Psoas muscle (tissue), 8 donors: ENCODE data around the gene MAP3K2. TPM values are rescaled to one million over a fixed set of nuclear protein-coding genes. Genes with fewer than 3 reads are reported as not detected.
A peak's percentile ranks its signal among the peaks of the same experiment; 100 is the strongest.
"Not testable (repeated sequence)": the region's sequence is repeated elsewhere in the genome, so short reads cannot be mapped to it uniquely, and the experiment has no call there.

Experiments used
- ATAC-seq, 4 donors: fragments of 200-7000 bp; cut with Tn5 transposase; one replicate each; pipeline ENCODE4 v1.9.1; 2020; ENCODE audit warnings: moderate library complexity in 3 of 4, mild to moderate bottlenecking in 2 of 4
- DNase-seq, 2 donors: peaks; one replicate each; pipeline ENCODE4 v3.0.0-alpha.2; 2020
- H3K27ac ChIP-seq: fragments of 200-600 bp; one replicate; pipeline ENCODE4 v1.8.0; 2022
- H3K27me3 ChIP-seq, 3 donors: fragments of 200-600 bp in 1 of 3; one replicate each; pipeline versions ENCODE4 v1.6.1 to v1.8.0; 2013 to 2022; ENCODE audit warnings: low read length in 2 of 3, mild to moderate bottlenecking in 2 of 3, moderate library complexity in 1 of 3; ENCODE audit not compliant: insufficient read depth in 3 of 3
- H3K36me3 ChIP-seq, 2 donors: fragments of 200-600 bp in 1 of 2; one replicate each; pipeline versions ENCODE4 v1.6.1 to v1.8.0; 2013 to 2022; ENCODE audit warnings: low read depth in 1 of 2, mild to moderate bottlenecking in 1 of 2, moderate library complexity in 1 of 2; ENCODE audit not compliant: insufficient read depth in 1 of 2
- H3K4me1 ChIP-seq: fragments of 200-600 bp; one replicate; pipeline ENCODE4 v1.8.0; 2022
- H3K4me3 ChIP-seq: fragments of 200-600 bp; one replicate; pipeline ENCODE4 v1.8.0; 2022; ENCODE audit warnings: mild to moderate bottlenecking
- H3K9me3 ChIP-seq: fragments of 200-600 bp; one replicate; pipeline ENCODE4 v1.8.0; 2022
- WGBS, 3 donors: extraction: QIAGEN DNeasy Blood & Tissue Kit; methylation state at CpG; one replicate each; pipeline versions ENCODE4 v1.1.6 to v1.1.7; 2013; 5-methylcytosine and 5-hydroxymethylcytosine counted together
- intact Hi-C, 2 donors: fragments of 100-400 bp; cut with DNase I; formaldehyde crosslinking; loops; one replicate each; pipeline versions ENCODE4 v1.11.0 to v1.14.2; 2022
- polyA plus RNA-seq, 3 donors: library from polyadenylated mRNA; stranded (reverse); fragments of 200-250 nt; gene quantifications; one replicate each; pipeline ENCODE4 v1.2.3, GENCODE V29; 2013
- total RNA-seq, 4 donors: library from RNA; stranded (reverse); fragmentation: NEBNext Ultra II Directional in 2 of 4; extraction: Animal tissue kit (Norgen Biotek cat#: 25700) in 2 of 4; gene quantifications; one replicate each; pipeline versions ENCODE4 v1.2.1 to v1.2.4, GENCODE V29; 2021 to 2023
- TF ChIP-seq, protein P1 (sequence below): fragments of 200-600 bp; IDR thresholded peaks from one replicate; pipeline ENCODE4 v1.8.0; 2022; ENCODE audit warnings: antibody characterized with exemption
- donor health status: healthy with polysubstance abuse.
- donor health status: DM: no; HTN: no; CAD: no; lungs with moderate emphysema.
- donor health status: Bipolar disorder and iron deficiency.
- donor health status: healthy.
- donor health status: DM: yes; HTN: yes; CAD: no.
- donor health status: DM: no; HTN: no; CAD: no.
- donor health status: DM: no; HTN: no; CAD: no.
- donor health status: DM: yes; HTN: yes; CAD: no.

MAP3K2 gene
- total and polyA plus RNA-seq, 7 donors: 4.2 to 37.1 (median 25.9) TPM

DNA sequence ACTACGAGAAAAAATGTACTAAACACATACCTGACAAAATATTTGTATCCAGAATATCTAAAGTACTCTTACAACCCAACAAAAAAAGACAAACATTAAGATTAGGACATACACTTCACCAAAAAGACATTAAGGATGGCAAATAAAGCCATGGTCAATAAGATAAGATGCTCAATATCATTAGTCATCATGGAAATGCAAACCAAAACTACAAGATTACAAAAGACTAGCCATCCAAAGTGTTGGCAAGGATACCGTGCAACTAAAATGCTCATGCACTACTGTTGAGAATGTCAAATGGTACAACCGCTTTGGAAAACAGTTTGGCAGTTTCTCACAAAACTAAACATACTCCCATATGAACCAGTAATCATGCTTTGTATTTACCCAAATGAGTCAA is 29.7 kb downstream of the MAP3K2 start:
- WGBS, 3 donors: 69 to 92% (median 76%) methylated on average over 3 of the region's 3 CpGs
- ATAC-seq (no peak), DNase-seq (no peak)
- Histone ChIP-seq H3K9me3 (no peaks in the 10 kb centered on the region), H3K27ac (no peak overlapping the region), H3K27me3 (no peaks in the 10 kb centered on the region), H3K4me3 (no peak overlapping the region), H3K4me1 (peaks cover 52% of the 10 kb centered on the region), H3K36me3 (no peaks in the 10 kb centered on the region)
- TF ChIP-seq, protein P1, sequence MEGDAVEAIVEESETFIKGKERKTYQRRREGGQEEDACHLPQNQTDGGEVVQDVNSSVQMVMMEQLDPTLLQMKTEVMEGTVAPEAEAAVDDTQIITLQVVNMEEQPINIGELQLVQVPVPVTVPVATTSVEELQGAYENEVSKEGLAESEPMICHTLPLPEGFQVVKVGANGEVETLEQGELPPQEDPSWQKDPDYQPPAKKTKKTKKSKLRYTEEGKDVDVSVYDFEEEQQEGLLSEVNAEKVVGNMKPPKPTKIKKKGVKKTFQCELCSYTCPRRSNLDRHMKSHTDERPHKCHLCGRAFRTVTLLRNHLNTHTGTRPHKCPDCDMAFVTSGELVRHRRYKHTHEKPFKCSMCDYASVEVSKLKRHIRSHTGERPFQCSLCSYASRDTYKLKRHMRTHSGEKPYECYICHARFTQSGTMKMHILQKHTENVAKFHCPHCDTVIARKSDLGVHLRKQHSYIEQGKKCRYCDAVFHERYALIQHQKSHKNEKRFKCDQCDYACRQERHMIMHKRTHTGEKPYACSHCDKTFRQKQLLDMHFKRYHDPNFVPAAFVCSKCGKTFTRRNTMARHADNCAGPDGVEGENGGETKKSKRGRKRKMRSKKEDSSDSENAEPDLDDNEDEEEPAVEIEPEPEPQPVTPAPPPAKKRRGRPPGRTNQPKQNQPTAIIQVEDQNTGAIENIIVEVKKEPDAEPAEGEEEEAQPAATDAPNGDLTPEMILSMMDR: no peak
- intact Hi-C loops: loop anchor here (5.0 kb wide), 1 partner anchor 59 kb away; the partner anchor contains the start of gene PROC (in 2 of the 2)

DNA sequence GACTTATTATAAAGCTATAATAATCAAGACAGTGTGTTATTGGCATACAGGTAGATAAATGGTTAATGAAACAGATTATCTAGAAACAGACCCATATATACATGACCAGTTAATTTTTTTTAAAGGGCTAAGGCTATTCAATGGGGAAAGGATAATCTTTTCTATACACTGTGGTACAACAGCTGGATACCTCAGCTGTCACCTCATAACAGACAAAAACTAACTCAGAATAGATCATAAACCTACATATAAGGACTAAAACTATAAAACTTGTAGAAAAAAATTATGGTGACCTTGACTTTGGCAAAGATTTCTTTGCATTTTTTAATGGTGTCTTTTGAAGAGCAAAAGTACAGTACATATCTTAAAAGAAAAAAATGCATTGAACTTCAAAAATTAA is 30.2 kb downstream of the MAP3K2 start:
- Histone ChIP-seq H3K9me3 (no peaks in the 10 kb centered on the region), H3K4me3 (no peak overlapping the region), H3K36me3 (no peaks in the 10 kb centered on the region), H3K4me1 (peaks cover 48% of the 10 kb centered on the region), H3K27me3 (no peaks in the 10 kb centered on the region), H3K27ac (no peak overlapping the region)
- no peak for DNase-seq
- TF ChIP-seq, protein P1: no peak
- intact Hi-C loops: loop anchor here (5.0 kb wide), 1 partner anchor 60 kb away; the partner anchor contains the start of gene PROC (in 2 of the 2)
- ATAC-seq: no peak

DNA sequence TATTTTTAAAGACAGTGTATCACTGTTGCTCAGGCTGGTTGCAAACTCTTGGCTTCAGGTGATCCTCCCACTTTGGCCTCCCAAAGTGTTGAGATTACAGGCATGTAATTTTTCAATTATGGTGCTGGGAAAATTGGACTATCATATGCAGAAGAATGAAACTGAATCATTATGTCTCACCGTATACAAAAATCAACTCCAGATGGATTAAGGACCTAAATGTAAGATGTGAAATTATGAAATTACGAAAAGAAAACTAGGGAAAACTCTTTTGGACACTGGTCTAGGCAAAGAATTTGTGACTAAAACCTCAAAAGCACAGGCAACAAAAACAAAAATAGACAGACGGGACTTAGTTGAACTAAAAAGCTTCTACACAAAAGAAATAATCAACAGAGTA is 31.2 kb downstream of the MAP3K2 start:
- no peak overlapping the region for H3K4me3 ChIP-seq
- H3K9me3 ChIP-seq: no peaks in the 10 kb centered on the region
- no peaks in the 10 kb centered on the region for H3K36me3 ChIP-seq
- intact Hi-C loops: loop anchor here (5.0 kb wide), 1 partner anchor 61 kb away; the partner anchor contains the start of gene PROC (in 2 of the 2)
- no peak overlapping the region for H3K27ac ChIP-seq
- 93 to 96% (median 96%) methylated on average over 3 of the region's 3 CpGs for WGBS, 3 donors
- no peaks in the 10 kb centered on the region for H3K27me3 ChIP-seq
- ATAC-seq: no peak
- no peak for DNase-seq
- TF ChIP-seq, protein P1: no peak
- H3K4me1 ChIP-seq: peaks cover 38% of the 10 kb centered on the region

GRCh38 chr2:127355407-127356008 is 32.3 kb downstream of the MAP3K2 start:
- no peaks in the 10 kb centered on the region for H3K27me3 ChIP-seq
- H3K27ac ChIP-seq: no peak overlapping the region
- TF ChIP-seq, protein P1: peak; percentile 56
- WGBS, 3 donors: 73 to 78% (median 76%) methylated on average over 4 of the region's 4 CpGs
- no peak overlapping the region for H3K4me3 ChIP-seq
- no peaks in the 10 kb centered on the region for H3K36me3 ChIP-seq
- peaks cover 31% of the 10 kb centered on the region for H3K4me1 ChIP-seq
- no peaks in the 10 kb centered on the region for H3K9me3 ChIP-seq
- ATAC-seq (peak in 3 of 4 donors; percentile 47 to 70 (median 68)), DNase-seq (no peak)
- intact Hi-C loops: loop anchor here (5.0 kb wide), 1 partner anchor 62 kb away; the partner anchor contains the start of gene PROC (in 2 of the 2)

DNA sequence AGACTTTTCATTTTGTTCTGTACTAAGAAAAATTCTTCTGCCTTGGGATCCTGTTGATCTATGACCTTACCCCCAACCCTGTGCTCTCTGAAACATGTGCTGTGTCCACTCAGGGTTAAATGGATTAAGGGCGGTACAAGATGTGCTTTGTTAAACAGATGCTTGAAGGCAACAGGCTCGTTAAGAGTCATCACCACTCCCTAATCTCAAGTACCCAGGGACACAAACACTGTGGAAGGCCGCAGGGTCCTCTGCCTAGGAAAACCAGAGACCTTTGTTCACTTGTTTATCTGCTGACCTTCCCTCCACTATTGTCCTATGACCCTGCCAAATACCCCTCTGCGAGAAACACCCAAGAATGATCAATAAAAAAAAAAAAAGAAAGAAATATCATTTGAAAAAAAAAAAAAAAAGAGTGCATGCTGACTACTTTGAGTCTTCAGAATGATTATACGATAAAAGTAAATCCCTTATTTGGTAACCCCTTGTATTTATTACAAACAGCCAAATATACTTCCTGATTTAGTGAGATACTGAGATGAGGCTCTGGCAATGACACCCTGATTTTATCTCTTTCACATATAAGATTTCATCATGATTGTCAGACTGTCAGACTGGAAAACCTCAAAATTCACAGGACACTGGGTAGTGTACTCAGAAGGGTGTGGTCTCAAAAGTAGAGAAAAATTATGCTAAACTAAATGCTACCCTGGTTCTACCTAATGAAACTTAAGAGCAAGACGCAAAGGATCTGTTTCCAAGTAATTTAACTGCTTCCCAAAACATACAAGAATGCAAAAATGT is 33.7 kb downstream of the MAP3K2 start:
- DNase-seq, H3K27me3 ChIP-seq, intact Hi-C loops, H3K36me3 ChIP-seq, H3K27ac ChIP-seq, H3K9me3 ChIP-seq, H3K4me3 ChIP-seq: not testable (repeated sequence)
- H3K4me1 ChIP-seq: peaks cover 25% of the 10 kb centered on the region
- ATAC-seq: peak in 1 of 4 donors; percentile 44
- WGBS, 3 donors: 52 to 65% (median 62%) methylated on average over 4 to 6 of the region's 6 CpGs

DNA sequence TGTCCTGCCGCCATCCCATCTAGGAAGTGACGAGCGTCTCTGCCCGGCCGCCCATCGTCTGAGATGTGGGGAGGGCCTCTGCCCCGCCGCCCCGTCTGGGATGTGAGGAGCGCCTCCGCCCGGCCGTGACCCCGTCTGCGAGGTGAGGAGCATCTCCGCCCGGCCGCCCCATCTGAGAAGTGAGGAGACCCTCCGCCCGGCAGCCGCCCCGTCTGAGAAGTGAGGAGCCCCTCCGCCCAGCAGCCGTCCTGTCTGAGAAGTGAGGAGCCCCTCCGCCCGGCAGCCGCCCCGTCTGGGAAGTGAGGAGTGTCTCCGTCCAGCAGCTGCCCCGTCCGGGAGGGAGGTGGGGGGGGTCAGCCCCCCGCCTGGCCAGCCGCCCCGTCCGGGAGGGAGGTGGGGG is 34.6 kb downstream of the MAP3K2 start:
- H3K27me3 ChIP-seq, H3K27ac ChIP-seq, H3K4me3 ChIP-seq, H3K9me3 ChIP-seq, intact Hi-C loops, ATAC-seq, DNase-seq, H3K36me3 ChIP-seq: not testable (repeated sequence)
- peaks cover 29% of the 10 kb centered on the region for H3K4me1 ChIP-seq
- 98 to 99% (median 98%) methylated on average over 31 to 35 of the region's 35 CpGs for WGBS, 3 donors
